ENCODE data around the gene PTX4.
A peak's percentile ranks its signal among the peaks of the same experiment; 100 is the strongest.

Gene PTX4

GRCh38 chr16:1502092-1503004, 13.6 kb upstream of the PTX4 start:
- no peaks in the 10 kb centered on the region for H3K9me3 ChIP-seq
- TF ChIP-seq Cebpa-rat (IDR thresholded peaks at IDR 0.05), result no peak
- H3K27me3 ChIP-seq, result no peaks in the 10 kb centered on the region
- H3K9ac ChIP-seq, result no peak overlapping the region
- H3K36me3 ChIP-seq, result peaks cover 94% of the 10 kb centered on the region
- no peak overlapping the region for H3K4me2 ChIP-seq
- H3K27ac ChIP-seq, result no peak overlapping the region
- peaks cover 41% of the 10 kb centered on the region for H4K20me1 ChIP-seq
- no peak overlapping the region for H3K4me3 ChIP-seq
- H3K4me1 ChIP-seq, result no peaks in the 10 kb centered on the region

- no peak for TF ChIP-seq Cebpa-rat (IDR thresholded peaks at IDR 0.05)
- peaks cover 41% of the 10 kb centered on the region for H4K20me1 ChIP-seq
Observed at GRCh38 chr16:1501630-1502029, 12.9 kb upstream of the PTX4 start.

GRCh38 chr16:1500465-1501150, 11.9 kb upstream of the PTX4 start:
- no peaks in the 10 kb centered on the region for H3K9me3 ChIP-seq
- no peak overlapping the region for H3K27ac ChIP-seq
- H3K4me3 ChIP-seq, result no peak overlapping the region
- H3K36me3 ChIP-seq, result peaks cover 94% of the 10 kb centered on the region
- no peak overlapping the region for H3K4me2 ChIP-seq
- no peaks in the 10 kb centered on the region for H3K27me3 ChIP-seq
- H3K9ac ChIP-seq, result no peak overlapping the region
- H3K4me1 ChIP-seq, result peaks cover 5% of the 10 kb centered on the region
- H4K20me1 ChIP-seq, result peaks cover 43% of the 10 kb centered on the region
- no peak for TF ChIP-seq Cebpa-rat (IDR thresholded peaks at IDR 0.05)

More at GRCh38 chr16:1501630-1502029, 12.9 kb upstream of the PTX4 start:
- no peak overlapping the region for H3K27ac ChIP-seq
- H3K4me1 ChIP-seq, result no peaks in the 10 kb centered on the region
- no peak overlapping the region for H3K9ac ChIP-seq
- H3K9me3 ChIP-seq, result no peaks in the 10 kb centered on the region
- no peak overlapping the region for H3K4me2 ChIP-seq
- H3K36me3 ChIP-seq, result peaks cover 94% of the 10 kb centered on the region
- H3K27me3 ChIP-seq, result no peaks in the 10 kb centered on the region
- H3K4me3 ChIP-seq, result no peak overlapping the region

GRCh38 chr16:1499756-1500464, 11.2 kb upstream of the PTX4 start:
- H3K36me3 ChIP-seq, result peaks cover 96% of the 10 kb centered on the region
- peaks cover 50% of the 10 kb centered on the region for H4K20me1 ChIP-seq
- H3K9me3 ChIP-seq, result no peaks in the 10 kb centered on the region
- no peaks in the 10 kb centered on the region for H3K27me3 ChIP-seq
- H3K27ac ChIP-seq, result no peak overlapping the region
- no peak overlapping the region for H3K9ac ChIP-seq
- no peak for TF ChIP-seq Cebpa-rat (IDR thresholded peaks at IDR 0.05)
- H3K4me3 ChIP-seq, result no peak overlapping the region
- H3K4me1 ChIP-seq, result peaks cover 12% of the 10 kb centered on the region
- H3K4me2 ChIP-seq, result no peak overlapping the region

GRCh38 chr16:1498899-1499676, 10.3 kb upstream of the PTX4 start:
- no peak overlapping the region for H3K4me2 ChIP-seq
- H3K4me3 ChIP-seq, result no peak overlapping the region
- no peaks in the 10 kb centered on the region for H3K27me3 ChIP-seq
- TF ChIP-seq Cebpa-rat (IDR thresholded peaks at IDR 0.05), result no peak
- H3K9me3 ChIP-seq, result no peaks in the 10 kb centered on the region
- H3K36me3 ChIP-seq, result peaks cover 98% of the 10 kb centered on the region
- no peak overlapping the region for H3K27ac ChIP-seq
- peaks cover 20% of the 10 kb centered on the region for H3K4me1 ChIP-seq
- peaks cover 59% of the 10 kb centered on the region for H4K20me1 ChIP-seq
- no peak overlapping the region for H3K9ac ChIP-seq

- no peak overlapping the region for H3K4me3 ChIP-seq
- H3K4me1 ChIP-seq, result peaks cover 31% of the 10 kb centered on the region
- no peaks in the 10 kb centered on the region for H3K9me3 ChIP-seq
- no peak overlapping the region for H3K4me2 ChIP-seq
- H3K9ac ChIP-seq, result no peak overlapping the region
- no peak for TF ChIP-seq Cebpa-rat (IDR thresholded peaks at IDR 0.05)
- H3K27me3 ChIP-seq, result no peaks in the 10 kb centered on the region
- H4K20me1 ChIP-seq, result peaks cover 64% of the 10 kb centered on the region
- peaks cover 79% of the 10 kb centered on the region for H3K36me3 ChIP-seq
- H3K27ac ChIP-seq, result no peak overlapping the region
Observed at GRCh38 chr16:1497014-1497598, 8.4 kb upstream of the PTX4 start.

- peaks cover 60% of the 10 kb centered on the region for H4K20me1 ChIP-seq
- H3K4me2 ChIP-seq, result no peak overlapping the region
- no peaks in the 10 kb centered on the region for H3K27me3 ChIP-seq
- H3K9ac ChIP-seq, result 0 out of 2 replicates have a peak overlapping the region, but pooled peaks have one; percentile 98
- no peaks in the 10 kb centered on the region for H3K9me3 ChIP-seq
- H3K36me3 ChIP-seq, result peaks cover 72% of the 10 kb centered on the region
- no peak overlapping the region for H3K4me3 ChIP-seq
- no peak for TF ChIP-seq Cebpa-rat (IDR thresholded peaks at IDR 0.05)
- no peak overlapping the region for H3K27ac ChIP-seq
- H3K4me1 ChIP-seq, result peaks cover 33% of the 10 kb centered on the region
Observed at GRCh38 chr16:1496464-1496863, 7.7 kb upstream of the PTX4 start.

GRCh38 chr16:1495889-1496262, 7.1 kb upstream of the PTX4 start:
- Histone ChIP-seq H3K27me3 (no peaks in the 10 kb centered on the region), H3K4me3 (no peak overlapping the region), H3K9me3 (no peaks in the 10 kb centered on the region), H3K4me1 (peaks cover 33% of the 10 kb centered on the region), H3K36me3 (peaks cover 66% of the 10 kb centered on the region), H3K4me2 (no peak overlapping the region; the same call in 1 of the 2 replicates), H4K20me1 (peaks cover 56% of the 10 kb centered on the region), H3K27ac (no peak overlapping the region), H3K9ac (peak overlapping the region; percentile 98)
- no peak for TF ChIP-seq Cebpa-rat (IDR thresholded peaks at IDR 0.05)

Data from BLaER1 (cell line).